Esophagus muscularis mucosa (tissue), 4 donors: ENCODE data around the gene ARL2. TPM values are rescaled to one million over a fixed set of nuclear protein-coding genes. Genes with fewer than 3 reads are reported as not detected.

ENCODE experiments used
- DNase-seq: peaks from one replicate; pipeline ENCODE4 v3.0.0-alpha.2; 2017; ENCODE audit errors: extremely low spot score
- H3K27ac ChIP-seq, 4 donors: fragments of 200-600 bp; sonication (generic); replicated peaks in 1 of 4; 1 replicate in 3 of 4; 2 replicates in 1 of 4; pipeline ENCODE4 v1.5.1; 2016 to 2019; ENCODE audit warnings: mild to moderate bottlenecking in 1 of 4
- H3K27me3 ChIP-seq, 4 donors: fragments of 200-600 bp; sonication (generic); one replicate each; pipeline versions ENCODE4 v1.5.1 to v1.6.0; 2016 to 2019
- H3K36me3 ChIP-seq, 4 donors: fragments of 200-600 bp; sonication (generic); one replicate each; pipeline ENCODE4 v1.5.1; 2016 to 2019
- H3K4me1 ChIP-seq, 4 donors: fragments of 200-600 bp; sonication (generic); one replicate each; pipeline ENCODE4 v1.5.1; 2016 to 2019
- H3K4me3 ChIP-seq, 4 donors: fragments of 200-600 bp; sonication (generic); 1 replicate in 2 of 4; 2 replicates in 2 of 4; pipeline ENCODE4 v1.5.1; 2016 to 2019; ENCODE audit warnings: mild to moderate bottlenecking in 4 of 4, moderate library complexity in 1 of 4
- H3K9me3 ChIP-seq, 4 donors: fragments of 200-600 bp; sonication (generic); 1 replicate in 3 of 4; 2 replicates in 1 of 4; pipeline ENCODE4 v1.5.1; 2016 to 2019
- CTCF ChIP-seq, 3 experiments: fragments of 200-600 bp in 2 of 3; fragments of 450-650 bp in 1 of 3; sonication (generic) in 2 of 3; IDR thresholded peaks; one replicate each; pipeline ENCODE4 v1.5.1; 2017 to 2019; ENCODE audit warnings: antibody characterized with exemption in 3 of 3, mild to moderate bottlenecking in 2 of 3, moderate library complexity in 1 of 3
- EP300 ChIP-seq: sonication (generic); formaldehyde crosslinking; IDR thresholded peaks from one replicate; pipeline ENCODE4 v1.6.1; 2017; ENCODE audit warnings: antibody characterized with exemption
- POLR2A ChIP-seq: fragments of 450-650 bp; IDR thresholded peaks from one replicate; pipeline ENCODE4 v1.6.1; 2017; ENCODE audit warnings: antibody characterized with exemption, moderate library complexity, mild to moderate bottlenecking, low read depth
- POLR2AphosphoS5 ChIP-seq, 2 donors: sonication (generic); formaldehyde crosslinking; IDR thresholded peaks; one replicate each; pipeline ENCODE4 v1.6.1; 2017; ENCODE audit warnings: antibody characterized with exemption in 2 of 2
- WGBS: methylation state at CpG from one replicate; pipeline ENCODE4 v1.1.5; 2018; 5-methylcytosine and 5-hydroxymethylcytosine counted together
- intact Hi-C: fragments of 100-400 bp; cut with DNase I; formaldehyde crosslinking; loops from one replicate; pipeline ENCODE4 v1.15.1; 2023
- total RNA-seq, 4 donors: library from RNA; depleted of rRNA; stranded (reverse); fragments of >200 nt; gene quantifications; one replicate each; pipeline versions ENCODE4 v1.1.0 to v1.2.1, GENCODE V29; 2016

The ARL2 gene
- total RNA-seq, 4 donors from 2014 or later: 150 to 189 (median 172) TPM

GRCh38 chr11:65045728-65046127 lies 31.8 kb downstream of the ARL2 start:
- Histone ChIP-seq H3K27me3 (no peaks in the 10 kb centered on the region), H3K4me3 (no peak overlapping the region), H3K4me1 (peaks cover 29 to 58% (median 42%) of the 10 kb centered on the region in 4 donors), H3K27ac (no peak overlapping the region), H3K9me3 (no peaks in the 10 kb centered on the region), H3K36me3 (peaks cover 0 to 27% (median 17%) of the 10 kb centered on the region in 4 donors)
- DNase-seq: no peak
- intact Hi-C loops: loop anchor here (5.0 kb wide), 1 partner anchor 37 kb away; the partner anchor contains the start of genes CDCA5 and ZFPL1
- TF ChIP-seq CTCF (IDR thresholded peaks at IDR 0.05): no peak
- TF ChIP-seq POLR2AphosphoS5 (IDR thresholded peaks at IDR 0.05): no peak
- TF ChIP-seq EP300: no peak
- no peak for TF ChIP-seq POLR2A
- no CpG with 5 or more reads among the region's 7 CpGs for WGBS

GRCh38 chr11:65047581-65048422 lies 33.8 kb downstream of the ARL2 start:
- H3K36me3 ChIP-seq: peaks cover 0 to 27% (median 17%) of the 10 kb centered on the region in 4 donors
- peak overlapping the region; percentile 59 to 68 (median 62) for H3K4me3 ChIP-seq
- DNase-seq: no peak
- H3K4me1 ChIP-seq: peaks cover 19 to 43% (median 29%) of the 10 kb centered on the region in 4 donors
- peak in 1 of 2 donors; percentile 2 for TF ChIP-seq POLR2AphosphoS5 (IDR thresholded peaks at IDR 0.05)
- TF ChIP-seq EP300: no peak
- TF ChIP-seq CTCF (IDR thresholded peaks at IDR 0.05): no peak
- TF ChIP-seq POLR2A: no peak
- H3K27ac ChIP-seq: peak overlapping the region; percentile 53 to 74 (median 64)
- H3K27me3 ChIP-seq: peaks cover 0 to 3% (median 0%) of the 10 kb centered on the region in 4 donors
- intact Hi-C loops: loop anchor here (5.0 kb wide), 1 partner anchor 34 kb away; the partner anchor contains the start of genes CDCA5 and ZFPL1
- WGBS: 28% methylated on average over 29 of the region's 56 CpGs
- H3K9me3 ChIP-seq: no peaks in the 10 kb centered on the region

DNA sequence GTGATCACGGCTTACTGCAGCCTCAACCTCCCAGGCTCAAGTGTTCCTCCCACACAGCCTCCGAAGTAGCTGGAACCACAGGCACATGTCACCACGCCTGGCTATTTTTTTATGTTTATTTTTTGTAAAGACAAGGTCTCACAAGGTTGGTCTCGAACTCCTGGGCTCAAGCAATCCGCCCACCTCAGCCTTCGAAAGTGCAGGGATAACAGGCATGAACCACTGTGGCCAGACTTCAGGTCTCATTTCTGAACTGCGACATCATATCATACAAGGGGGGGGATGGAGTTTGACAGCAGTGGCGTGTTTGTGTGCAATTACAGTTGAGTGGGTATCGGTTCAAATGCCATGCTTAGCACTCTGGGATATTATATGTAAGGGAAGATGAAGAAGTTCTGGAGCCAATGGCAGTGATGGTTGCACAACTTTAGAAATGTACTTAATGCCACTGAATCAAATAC lies 37.5 kb downstream of the ARL2 start:
- H3K36me3 ChIP-seq: no peaks in the 10 kb centered on the region
- TF ChIP-seq POLR2A (no peak), CTCF (IDR thresholded peaks at IDR 0.05) (no peak)

GRCh38 chr11:65053827-65054508 lies 40.0 kb downstream of the ARL2 start:
- WGBS: 44% methylated on average over 8 of the region's 8 CpGs

More for the DNA sequence above, 37.5 kb downstream of the ARL2 start:
- intact Hi-C loops: no loop called here
- peaks cover 0 to 11% (median 0%) of the 10 kb centered on the region in 4 donors for H3K27me3 ChIP-seq
- H3K4me1 ChIP-seq: peaks cover 19 to 22% (median 19%) of the 10 kb centered on the region in 4 donors
- no peak overlapping the region for H3K27ac ChIP-seq
- H3K9me3 ChIP-seq: no peaks in the 10 kb centered on the region
- DNase-seq: no peak
- H3K4me3 ChIP-seq: no peak overlapping the region
- WGBS: 80% methylated on average over 8 of the region's 9 CpGs

More at GRCh38 chr11:65053827-65054508, 40.0 kb downstream of the ARL2 start:
- no peaks in the 10 kb centered on the region for H3K9me3 ChIP-seq
- H3K4me1 ChIP-seq: no peaks in the 10 kb centered on the region
- H3K27ac ChIP-seq: no peak overlapping the region
- TF ChIP-seq CTCF (IDR thresholded peaks at IDR 0.05) (no peak), EP300 (no peak), POLR2AphosphoS5 (IDR thresholded peaks at IDR 0.05) (no peak), POLR2A (no peak)
- no peak for DNase-seq
- no peak overlapping the region for H3K4me3 ChIP-seq
- intact Hi-C loops: no loop called here
- peaks cover 0 to 11% (median 0%) of the 10 kb centered on the region in 4 donors for H3K27me3 ChIP-seq
- no peaks in the 10 kb centered on the region for H3K36me3 ChIP-seq
